GM18858 (cell line): Measurements from ENCODE around the gene RIC8A.

ENCODE experiments used
- ATAC-seq: cut with Tn5 transposase; IDR thresholded peaks from one replicate; pipeline ENCODE4 v1.9.1; 2021; ENCODE audit not compliant: unreplicated experiment

RIC8A gene

GRCh38 chr11:240315-240714 lies 32.8 kb downstream of the RIC8A start:
- no peak for ATAC-seq

- no peak for ATAC-seq
These were observed 34.1 kb downstream of the RIC8A start for GRCh38 chr11:241634-242033.

- no peak for ATAC-seq
These were observed 36.9 kb downstream of the RIC8A start for GRCh38 chr11:244376-244775.

- ATAC-seq: no peak
These were observed 41.6 kb downstream of the RIC8A start for GRCh38 chr11:249062-249461.

- ATAC-seq: no peak
These were observed 42.8 kb downstream of the RIC8A start for GRCh38 chr11:250274-250673.

- no peak for ATAC-seq
These were observed 43.3 kb downstream of the RIC8A start for GRCh38 chr11:250740-251299.

- no peak for ATAC-seq
These were observed 44.0 kb downstream of the RIC8A start for GRCh38 chr11:251550-251949.

- ATAC-seq: no peak
These were observed 45.2 kb downstream of the RIC8A start for GRCh38 chr11:252666-253065.

- ATAC-seq: no peak
These were observed 45.8 kb downstream of the RIC8A start for GRCh38 chr11:253160-253885.

- no peak for ATAC-seq
These were observed 46.4 kb downstream of the RIC8A start for GRCh38 chr11:253886-254270.

GRCh38 chr11:255176-255575 lies 47.7 kb downstream of the RIC8A start:
- no peak for ATAC-seq

GRCh38 chr11:255816-256215 lies 48.3 kb downstream of the RIC8A start:
- no peak for ATAC-seq

- no peak for ATAC-seq
These were observed 49.6 kb downstream of the RIC8A start for GRCh38 chr11:256952-257737.

- no peak for ATAC-seq
These were observed 50.4 kb downstream of the RIC8A start for GRCh38 chr11:257766-258493.

- ATAC-seq: no peak
These were observed 51.9 kb downstream of the RIC8A start for GRCh38 chr11:259413-259812.

GRCh38 chr11:261624-262023 lies 54.1 kb downstream of the RIC8A start:
- no peak for ATAC-seq
